K562 (cell line): ENCODE measurements around the gene MIER2. TPM values are rescaled to one million over a fixed set of nuclear protein-coding genes. Genes with fewer than 3 reads are reported as not detected.
A peak's percentile ranks its signal among the peaks of the same experiment; 100 is the strongest.

Experiments used
- ATAC-seq: fragments of 200-7000 bp; cut with Tn5 transposase; 3 replicates; pipeline ENCODE4 v1.9.1; 2020; ENCODE audit warnings: moderate library complexity
- BruUV-seq: library from RNA; stranded (reverse); fragments of 400-500 nt; replicated peaks from 2 replicates; lab custom pipeline; 2021; lab: Mats Ljungman, UMichigan
- CTCF ChIA-PET: fragments of 300-600 bp; formaldehyde crosslinking; extraction: SDS; loops from one replicate; lab custom pipeline; 2021; ENCODE audit warnings: low intra/inter-chr PET ratio; lab: Yijun Ruan, JAX
- POLR2A ChIA-PET: fragments of 300-600, 350-650 bp; sonication (Branson Sonifier 250); formaldehyde crosslinking; extraction: SDS; loops from one replicate; lab custom pipeline; 2021; ENCODE audit warnings: antibody characterized with exemption, inconsistent platforms; lab: Yijun Ruan, JAX
- DNase-seq, 4 experiments: peaks; one replicate each; pipeline versions ENCODE4 v3.0.0 to v3.0.0-alpha.2; 2011 to 2018; ENCODE audit warnings: low spot score in 3 of 4, mixed read lengths in 3 of 4; ENCODE audit errors: extremely low read depth in 1 of 4
- FAIRE-seq: peaks from 2 replicates; lab custom pipeline; 2011; peaks lifted over from hg19 to GRCh38; lab: Jason Lieb, UNC
- H2AFZ ChIP-seq: 2 replicates; pipeline ENCODE4 v1.6.0; 2011; ENCODE audit warnings: low read depth, low read length, control low read depth, inconsistent platforms
- H3K27ac ChIP-seq: fragments of 200-600 bp; 3 replicates; pipeline ENCODE4 v1.8.0; 2011; ENCODE audit warnings: low read depth, mild to moderate bottlenecking, control low read depth, inconsistent platforms, low read length, moderate library complexity, mixed read lengths; ENCODE audit errors: extremely low read depth
- H3K27me3 ChIP-seq, 2 experiments: fragments of 300-600 bp in 1 of 2; 2 replicates in 1 of 2; 3 replicates in 1 of 2; pipeline versions ENCODE4 v1.6.0 to v1.8.0; 2011; ENCODE audit warnings: inconsistent platforms in 2 of 2, low read length in 2 of 2, mild to moderate bottlenecking in 1 of 2, mixed read lengths in 1 of 2, moderate library complexity in 1 of 2; ENCODE audit not compliant: control insufficient read depth in 2 of 2, insufficient read depth in 2 of 2
- H3K36me3 ChIP-seq: fragments of 300-600 bp; 3 replicates; pipeline ENCODE4 v1.8.0; 2011; ENCODE audit warnings: mild to moderate bottlenecking, low read length, inconsistent platforms; ENCODE audit not compliant: control insufficient read depth, insufficient read depth
- H3K4me1 ChIP-seq, 2 experiments: fragments of 200-600 bp in 1 of 2; replicated peaks in 1 of 2; 2 replicates in 1 of 2; 3 replicates in 1 of 2; pipeline versions ENCODE4 v1.5.1 to v1.8.0; 2011; ENCODE audit warnings: inconsistent platforms in 2 of 2, low read length in 2 of 2, mild to moderate bottlenecking in 1 of 2, mixed read lengths in 1 of 2, moderate library complexity in 1 of 2; ENCODE audit not compliant: control insufficient read depth in 2 of 2, insufficient read depth in 2 of 2
- H3K4me2 ChIP-seq: 2 replicates; pipeline ENCODE4 v1.6.1; 2011; ENCODE audit warnings: low read length, control low read depth, inconsistent platforms, mixed read lengths; ENCODE audit not compliant: insufficient read depth
- H3K4me3 ChIP-seq: fragments of 200-600 bp; sonication (generic), shearing (Covaris generic); 2 replicates; pipeline ENCODE4 v1.5.1; 2016; ENCODE audit warnings: control low read depth, inconsistent platforms
- H3K79me2 ChIP-seq: fragments of 200-600 bp; 3 replicates; pipeline ENCODE4 v1.8.0; 2011; ENCODE audit warnings: low read length, inconsistent platforms; ENCODE audit not compliant: control insufficient read depth, insufficient read depth
- H3K9ac ChIP-seq, 2 experiments: 2 replicates each; pipeline versions ENCODE4 v1.6.0 to v1.6.1; 2011; ENCODE audit warnings: low read depth in 2 of 2, low read length in 2 of 2, control low read depth in 1 of 2, inconsistent platforms in 1 of 2, mild to moderate bottlenecking in 1 of 2, mixed read lengths in 1 of 2; ENCODE audit not compliant: insufficient read depth in 1 of 2
- H3K9me1 ChIP-seq: one replicate; pipeline ENCODE4 v1.6.0; 2011; ENCODE audit warnings: inconsistent platforms, mild to moderate bottlenecking, low read length, moderate library complexity; ENCODE audit not compliant: control insufficient read depth, insufficient read depth
- H3K9me3 ChIP-seq: replicated peaks from 2 replicates; pipeline ENCODE4 v1.5.1; 2011; ENCODE audit warnings: low read depth, low read length, inconsistent platforms; ENCODE audit not compliant: control insufficient read depth, insufficient read depth
- H4K20me1 ChIP-seq: replicated peaks from 2 replicates; pipeline ENCODE4 v1.6.1; 2011; ENCODE audit warnings: low read length, inconsistent platforms, mixed read lengths; ENCODE audit not compliant: control insufficient read depth, insufficient read depth
- BHLHE40 ChIP-seq: IDR thresholded peaks from 2 replicates; pipeline ENCODE4 v1.6.1; 2011; ENCODE audit warnings: low read length, improper control_type of control experiment
- E2F5 ChIP-seq: sonication (generic); formaldehyde crosslinking; IDR thresholded peaks from 2 replicates; pipeline ENCODE4 v1.8.0; 2022; ENCODE audit warnings: mild to moderate bottlenecking, missing genetic modification reagents
- FOSL1 ChIP-seq: fragments of 200-800 bp; sonication (Bioruptor generic); conservative IDR thresholded peaks from 2 replicates; pipeline ENCODE4 v1.6.1; 2016; ENCODE audit warnings: missing genetic modification characterization, missing compliant biosample characterization
- HDAC1 ChIP-seq, 2 experiments: fragments of 450-650 bp; IDR thresholded peaks; 2 replicates each; pipeline ENCODE4 v1.6.1; 2016 to 2017; ENCODE audit warnings: inconsistent platforms in 1 of 2, mild to moderate bottlenecking in 1 of 2, moderate library complexity in 1 of 2
- HNRNPH1 ChIP-seq: fragments of 200-400 bp; formaldehyde crosslinking; optimal IDR thresholded peaks from 2 replicates; pipeline ENCODE3; 2017; ENCODE audit warnings: low read depth, mild to moderate bottlenecking, low read length, moderate library complexity
- KDM1A ChIP-seq, 2 experiments: fragments of 450-650 bp; IDR thresholded peaks; 2 replicates each; pipeline ENCODE4 v1.6.1; 2016; ENCODE audit warnings: mild to moderate bottlenecking in 2 of 2
- KDM5B ChIP-seq: fragments of 200-600 bp; sonication (generic); IDR thresholded peaks from 2 replicates; pipeline ENCODE4 v1.6.1; 2012; ENCODE audit warnings: low read depth, mild to moderate bottlenecking, moderate library complexity, low read length, control low read depth, inconsistent platforms; ENCODE audit not compliant: insufficient replicate concordance
- MAX ChIP-seq: sonication (generic); formaldehyde crosslinking; IDR thresholded peaks from 2 replicates; pipeline ENCODE4 v1.9.0; 2022; ENCODE audit warnings: mild to moderate bottlenecking, missing genetic modification reagents
- MNT ChIP-seq, 2 experiments: fragments of 450-650 bp; conservative IDR thresholded peaks; 2 replicates each; pipeline ENCODE4 v1.6.1; 2017; ENCODE audit warnings: mild to moderate bottlenecking in 2 of 2, moderate library complexity in 2 of 2
- NELFE ChIP-seq: IDR thresholded peaks from 2 replicates; pipeline ENCODE4 v1.6.1; 2011; ENCODE audit warnings: mild to moderate bottlenecking; ENCODE audit not compliant: insufficient read depth, insufficient read length
- NFIC ChIP-seq: fragments of 450-650 bp; IDR thresholded peaks from 2 replicates; pipeline ENCODE4 v1.6.1; 2017; ENCODE audit warnings: mild to moderate bottlenecking, inconsistent platforms
- NR2C1 ChIP-seq, 2 experiments: fragments of 450-650 bp; IDR thresholded peaks; 2 replicates each; pipeline ENCODE4 v1.6.1; 2017; ENCODE audit warnings: mild to moderate bottlenecking in 2 of 2, antibody characterized with exemption in 1 of 2, inconsistent platforms in 1 of 2, missing compliant biosample characterization in 1 of 2, missing genetic modification characterization in 1 of 2
- RBBP5 ChIP-seq: fragments of 200-600 bp; sonication (generic); IDR thresholded peaks from 2 replicates; pipeline ENCODE4 v1.6.1; 2012; ENCODE audit warnings: borderline replicate concordance, mild to moderate bottlenecking, low read length, control low read depth, inconsistent platforms; ENCODE audit not compliant: insufficient read depth, poor library complexity, severe bottlenecking
- RBFOX2 ChIP-seq: fragments of 200-400 bp; formaldehyde crosslinking; IDR thresholded peaks from 2 replicates; pipeline ENCODE4 v1.6.1; 2017; ENCODE audit warnings: low read depth, mild to moderate bottlenecking, low read length, moderate library complexity
- SMARCE1 ChIP-seq: fragments of 450-650 bp; IDR thresholded peaks from 2 replicates; pipeline ENCODE4 v1.7.1; 2016; ENCODE audit warnings: mild to moderate bottlenecking
- ZBTB7A ChIP-seq: IDR thresholded peaks from 2 replicates; pipeline ENCODE4 v1.6.1; 2011; ENCODE audit warnings: low read depth, mild to moderate bottlenecking, low read length, moderate library complexity, borderline replicate concordance; ENCODE audit not compliant: control insufficient read depth
- ZNF124 ChIP-seq: sonication (generic); formaldehyde crosslinking; IDR thresholded peaks from 2 replicates; pipeline ENCODE4 v1.8.1; 2022; ENCODE audit warnings: missing genetic modification reagents
- ZNF274 ChIP-seq: IDR thresholded peaks from 2 replicates; pipeline ENCODE4 v1.6.1; 2011; ENCODE audit warnings: low read depth, mild to moderate bottlenecking, low read length, moderate library complexity, borderline replicate concordance
- WGBS: fragments of 100-300 bp; shearing (Covaris generic); methylation state at CpG from one replicate; pipeline ENCODE4 v1.1.6; 2016; ENCODE audit warnings: low coverage, mixed read lengths; ENCODE audit not compliant: insufficient coverage; ENCODE audit errors: missing lambda C conversion rate; 5-methylcytosine and 5-hydroxymethylcytosine counted together
- in situ Hi-C: fragments of 300-500 bp; cut with MboI; formaldehyde crosslinking; loops from 4 replicates; pipeline ENCODE4 v1.15.0; 2018; ENCODE audit warnings: inconsistent platforms, mixed read lengths
- intact Hi-C: fragments of 100-400 bp; cut with micrococcal nuclease; formaldehyde crosslinking; loops from 2 replicates; pipeline ENCODE4 v1.14.2; 2022
- polyA plus RNA-seq, 8 experiments: library from polyadenylated mRNA; depleted of rRNA in 4 of 8; stranded (reverse) in 5 of 8; unstranded in 3 of 8; fragments of >200 nt; fragmentation: Nextera tagmentation in 2 of 8; fragmentation: Illumina TruSeq in 1 of 8; extraction: Ambion mirVana in 2 of 8; extraction: Trizol in 1 of 8; gene quantifications; 2 replicates each; pipeline versions ENCODE4 v1.2.1 to v1.2.3, GENCODE V29; 2011 to 2014; ENCODE audit warnings: inconsistent platforms in 1 of 8, missing spikeins in 1 of 8
- total RNA-seq, 7 experiments: library from RNA; depleted of rRNA in 6 of 7; stranded (reverse); fragments of >200 nt in 6 of 7; fragmentation: Illumina TruSeq in 2 of 7; extraction: Trizol in 2 of 7; gene quantifications; 2 replicates each; pipeline versions ENCODE4 v1.2.1 to v1.2.3, GENCODE V29; 2011 to 2021; ENCODE audit warnings: low replicate concordance in 1 of 7

Gene MIER2
- total and polyA plus RNA-seq, 9 of the 15 experiments (the other 6 are each of a cell fraction or from before 2014, with no cell fraction given): 0.46 to 34.7 (median 15.6) TPM

GRCh38 chr19:342801-343421 lies 1.7 kb downstream of the MIER2 start:
- peak; percentile 49 for FAIRE-seq
- 19% methylated on average over 14 of the region's 14 CpGs for WGBS
- peak overlapping the region; percentile 80 for H3K4me3 ChIP-seq
- POLR2A ChIA-PET: interaction anchor here (0.6 to 1.3 kb wide), 6 partner anchors 8 to 131 kb away, joined by 3 read pairs; no protein-coding TSS in a partner anchor
- H2AFZ ChIP-seq: no peak overlapping the region
- no TSS peak for BruUV-seq
- in situ Hi-C loops: no loop called here
- peaks cover 49% of the 10 kb centered on the region; the same call in 2 of the 3 replicates for H3K36me3 ChIP-seq
- intact Hi-C loops: no loop called here
- peak overlapping the region; percentile 74; the same call in 2 of the 3 replicates for H3K27ac ChIP-seq
- peaks cover 17% of the 10 kb centered on the region for H4K20me1 ChIP-seq
- peaks cover 37 to 45% of the 10 kb centered on the region in 2 experiments; a peak in 4 of 5 replicates for H3K4me1 ChIP-seq
- no peaks in the 10 kb centered on the region for H3K27me3 ChIP-seq
- H3K9me1 ChIP-seq: peaks cover 15% of the 10 kb centered on the region
- DNase-seq: peak in 2 of 4 experiments; percentile 38 to 69
- H3K4me2 ChIP-seq: peak overlapping the region; percentile 88
- peaks cover 8% of the 10 kb centered on the region; the same call in 1 of the 2 replicates for H3K9me3 ChIP-seq
- peak; percentile 17 for ATAC-seq
- H3K9ac ChIP-seq: peak overlapping the region; percentile 83 to 95
- CTCF ChIA-PET: no interaction called here
- peaks cover 63% of the 10 kb centered on the region for H3K79me2 ChIP-seq
- TF ChIP-seq RBBP5: peak; percentile 44
- peak; percentile 69 for TF ChIP-seq FOSL1 (tag)
- 0 out of 4 replicates have a peak, but pooled peaks of 1 of the 2 experiments have one; percentile 36 for TF ChIP-seq MNT (conservative IDR thresholded peaks at IDR 0.05)
- TF ChIP-seq NFIC: peak; percentile 77
- TF ChIP-seq HNRNPH1: no peak
- peak; percentile 44; the same call in 1 of the 2 replicates for TF ChIP-seq SMARCE1
- no peak for TF ChIP-seq NR2C1 (IDR thresholded peaks at IDR 0.05)
- TF ChIP-seq NR2C1 (tag; IDR thresholded peaks at IDR 0.05): no peak
- 0 out of 2 replicates have a peak, but pooled peaks have one; percentile 4 for TF ChIP-seq BHLHE40
- TF ChIP-seq ZNF124: no peak
- 0 out of 4 replicates have a peak, but pooled peaks of 1 of the 2 experiments have one; percentile 51 for TF ChIP-seq KDM1A (IDR thresholded peaks at IDR 0.05)
- peak; percentile 6; the same call in 1 of the 2 replicates for TF ChIP-seq E2F5 (CRISPR knock-in tag)
- 0 out of 4 replicates have a peak, but pooled peaks of 1 of the 2 experiments have one; percentile 13 for TF ChIP-seq HDAC1 (IDR thresholded peaks at IDR 0.05)
- TF ChIP-seq MAX (CRISPR knock-in tag): 0 out of 2 replicates have a peak, but pooled peaks have one; percentile 16
- TF ChIP-seq RBFOX2: peak; percentile 37; the same call in 1 of the 2 replicates
- TF ChIP-seq NELFE: no peak
- TF ChIP-seq ZBTB7A: 0 out of 2 replicates have a peak, but pooled peaks have one; percentile 15
- TF ChIP-seq ZNF274: no peak
- TF ChIP-seq KDM5B: peak; percentile 23
